ENCODE measurements around the gene PIGQ. TPM values are rescaled to one million over a fixed set of nuclear protein-coding genes. Genes with fewer than 3 reads are reported as not detected.

PIGQ gene
- total and polyA plus RNA-seq, 2 experiments from 2014 or later = 30.2 to 62.3 TPM

DNA sequence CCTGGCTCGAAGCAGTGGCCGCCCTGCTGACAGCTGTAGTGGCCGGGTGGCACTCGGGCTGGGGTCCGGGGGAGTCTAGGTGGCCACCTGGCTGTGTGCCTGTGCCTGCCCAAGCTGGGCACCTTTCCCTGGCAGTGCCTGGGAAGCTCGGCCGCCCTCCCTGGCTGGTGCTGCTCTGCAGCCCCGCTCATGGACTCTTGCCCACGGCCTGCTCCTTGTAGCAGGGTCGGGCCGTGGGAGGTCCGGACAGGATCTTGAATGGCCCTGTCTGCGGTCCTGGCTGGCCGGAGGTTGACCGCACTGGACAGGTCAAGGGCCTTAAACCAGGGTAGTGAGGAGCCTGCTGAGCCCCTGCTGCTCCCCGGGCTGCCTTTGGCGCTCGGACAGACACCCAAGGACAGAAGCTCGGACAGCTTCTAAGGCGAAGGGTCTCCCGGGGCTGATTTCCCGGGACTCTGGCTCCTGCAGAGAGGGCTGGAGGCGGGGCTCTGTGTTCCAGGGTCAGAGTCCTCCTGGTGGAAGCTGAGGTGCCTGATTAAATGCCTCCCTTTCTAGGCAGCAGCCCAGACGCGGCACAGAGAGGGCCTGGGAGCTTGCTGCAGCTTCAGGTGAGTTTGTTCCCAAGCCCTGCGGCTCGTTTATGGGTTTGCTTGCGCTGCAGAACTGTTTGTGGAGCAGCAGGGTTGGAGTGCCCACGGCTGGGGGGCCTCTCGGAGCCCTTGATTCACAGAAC is 36.2 kb upstream of the PIGQ start:
- no peaks in the 10 kb centered on the region for H3K9me2 ChIP-seq (ENCODE audit: insufficient read depth)
- H3K4me1 ChIP-seq (ENCODE audit: insufficient read depth) = no peaks in the 10 kb centered on the region; the same call in 1 of the 2 replicates
- Mint-ChIP-seq H3K4me1 (peaks cover 10% of the 10 kb centered on the region; the same call in 1 of the 3 replicates), H3K27me3 (ENCODE audit: insufficient read depth, low read depth, poor library complexity) (no peaks in the 10 kb centered on the region), H3K36me3 (ENCODE audit: low read depth) (peaks cover 6% of the 10 kb centered on the region), H3K4me3 (no peak overlapping the region), H3K9me3 (no peaks in the 10 kb centered on the region), H3K27ac (no peak overlapping the region)
- H2AFZ ChIP-seq = no peak overlapping the region
- H3K27ac ChIP-seq (ENCODE audit: low read depth) = peak overlapping the region; percentile 63; the same call in 1 of the 2 replicates
- peaks cover 38% of the 10 kb centered on the region for H4K20me1 ChIP-seq (replicated peaks; ENCODE audit: insufficient read depth)
- H3K4me3 ChIP-seq = no peak overlapping the region
- no peaks in the 10 kb centered on the region for H3K27me3 ChIP-seq (ENCODE audit: insufficient read depth)
- 0 out of 2 replicates have a peak, but pooled peaks cover 4% of the 10 kb centered on the region for H3F3A ChIP-seq (replicated peaks; ENCODE audit: low read depth)
- TF ChIP-seq, protein P1, sequence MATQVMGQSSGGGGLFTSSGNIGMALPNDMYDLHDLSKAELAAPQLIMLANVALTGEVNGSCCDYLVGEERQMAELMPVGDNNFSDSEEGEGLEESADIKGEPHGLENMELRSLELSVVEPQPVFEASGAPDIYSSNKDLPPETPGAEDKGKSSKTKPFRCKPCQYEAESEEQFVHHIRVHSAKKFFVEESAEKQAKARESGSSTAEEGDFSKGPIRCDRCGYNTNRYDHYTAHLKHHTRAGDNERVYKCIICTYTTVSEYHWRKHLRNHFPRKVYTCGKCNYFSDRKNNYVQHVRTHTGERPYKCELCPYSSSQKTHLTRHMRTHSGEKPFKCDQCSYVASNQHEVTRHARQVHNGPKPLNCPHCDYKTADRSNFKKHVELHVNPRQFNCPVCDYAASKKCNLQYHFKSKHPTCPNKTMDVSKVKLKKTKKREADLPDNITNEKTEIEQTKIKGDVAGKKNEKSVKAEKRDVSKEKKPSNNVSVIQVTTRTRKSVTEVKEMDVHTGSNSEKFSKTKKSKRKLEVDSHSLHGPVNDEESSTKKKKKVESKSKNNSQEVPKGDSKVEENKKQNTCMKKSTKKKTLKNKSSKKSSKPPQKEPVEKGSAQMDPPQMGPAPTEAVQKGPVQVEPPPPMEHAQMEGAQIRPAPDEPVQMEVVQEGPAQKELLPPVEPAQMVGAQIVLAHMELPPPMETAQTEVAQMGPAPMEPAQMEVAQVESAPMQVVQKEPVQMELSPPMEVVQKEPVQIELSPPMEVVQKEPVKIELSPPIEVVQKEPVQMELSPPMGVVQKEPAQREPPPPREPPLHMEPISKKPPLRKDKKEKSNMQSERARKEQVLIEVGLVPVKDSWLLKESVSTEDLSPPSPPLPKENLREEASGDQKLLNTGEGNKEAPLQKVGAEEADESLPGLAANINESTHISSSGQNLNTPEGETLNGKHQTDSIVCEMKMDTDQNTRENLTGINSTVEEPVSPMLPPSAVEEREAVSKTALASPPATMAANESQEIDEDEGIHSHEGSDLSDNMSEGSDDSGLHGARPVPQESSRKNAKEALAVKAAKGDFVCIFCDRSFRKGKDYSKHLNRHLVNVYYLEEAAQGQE (IDR thresholded peaks at IDR 0.05; ENCODE audit: unreplicated experiment) = no peak
- TF ChIP-seq JUNB (IDR thresholded peaks at IDR 0.05; ENCODE audit: unreplicated experiment) (no peak), NANOG (IDR thresholded peaks at IDR 0.05; ENCODE audit: borderline replicate concordance) (no peak), ZNF114 (CRISPR knock-in tag; IDR thresholded peaks at IDR 0.05) (no peak), ZNF331 (CRISPR knock-in tag; IDR thresholded peaks at IDR 0.05; ENCODE audit: low read depth) (no peak), STAT1 (IDR thresholded peaks at IDR 0.05; ENCODE audit: unreplicated experiment) (no peak), EZH2phosphoT487 (IDR thresholded peaks at IDR 0.05; ENCODE audit: unreplicated experiment) (no peak), EZH2 (IDR thresholded peaks at IDR 0.05; ENCODE audit: low read depth, unreplicated experiment) (no peak), CREB1 (CRISPR knock-in tag; IDR thresholded peaks at IDR 0.05; ENCODE audit: low read depth) (no peak), POLR2AphosphoS5 (IDR thresholded peaks at IDR 0.05; ENCODE audit: low read depth) (no peak)
- TF ChIP-seq, protein P2, sequence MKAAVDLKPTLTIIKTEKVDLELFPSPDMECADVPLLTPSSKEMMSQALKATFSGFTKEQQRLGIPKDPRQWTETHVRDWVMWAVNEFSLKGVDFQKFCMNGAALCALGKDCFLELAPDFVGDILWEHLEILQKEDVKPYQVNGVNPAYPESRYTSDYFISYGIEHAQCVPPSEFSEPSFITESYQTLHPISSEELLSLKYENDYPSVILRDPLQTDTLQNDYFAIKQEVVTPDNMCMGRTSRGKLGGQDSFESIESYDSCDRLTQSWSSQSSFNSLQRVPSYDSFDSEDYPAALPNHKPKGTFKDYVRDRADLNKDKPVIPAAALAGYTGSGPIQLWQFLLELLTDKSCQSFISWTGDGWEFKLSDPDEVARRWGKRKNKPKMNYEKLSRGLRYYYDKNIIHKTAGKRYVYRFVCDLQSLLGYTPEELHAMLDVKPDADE (IDR thresholded peaks at IDR 0.05) = no peak
- TF ChIP-seq, protein P3, sequence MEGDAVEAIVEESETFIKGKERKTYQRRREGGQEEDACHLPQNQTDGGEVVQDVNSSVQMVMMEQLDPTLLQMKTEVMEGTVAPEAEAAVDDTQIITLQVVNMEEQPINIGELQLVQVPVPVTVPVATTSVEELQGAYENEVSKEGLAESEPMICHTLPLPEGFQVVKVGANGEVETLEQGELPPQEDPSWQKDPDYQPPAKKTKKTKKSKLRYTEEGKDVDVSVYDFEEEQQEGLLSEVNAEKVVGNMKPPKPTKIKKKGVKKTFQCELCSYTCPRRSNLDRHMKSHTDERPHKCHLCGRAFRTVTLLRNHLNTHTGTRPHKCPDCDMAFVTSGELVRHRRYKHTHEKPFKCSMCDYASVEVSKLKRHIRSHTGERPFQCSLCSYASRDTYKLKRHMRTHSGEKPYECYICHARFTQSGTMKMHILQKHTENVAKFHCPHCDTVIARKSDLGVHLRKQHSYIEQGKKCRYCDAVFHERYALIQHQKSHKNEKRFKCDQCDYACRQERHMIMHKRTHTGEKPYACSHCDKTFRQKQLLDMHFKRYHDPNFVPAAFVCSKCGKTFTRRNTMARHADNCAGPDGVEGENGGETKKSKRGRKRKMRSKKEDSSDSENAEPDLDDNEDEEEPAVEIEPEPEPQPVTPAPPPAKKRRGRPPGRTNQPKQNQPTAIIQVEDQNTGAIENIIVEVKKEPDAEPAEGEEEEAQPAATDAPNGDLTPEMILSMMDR (conservative IDR thresholded peaks at IDR 0.05; ENCODE audit: low read depth in 2 of 2) = no peak
- TF ChIP-seq, protein P4, sequence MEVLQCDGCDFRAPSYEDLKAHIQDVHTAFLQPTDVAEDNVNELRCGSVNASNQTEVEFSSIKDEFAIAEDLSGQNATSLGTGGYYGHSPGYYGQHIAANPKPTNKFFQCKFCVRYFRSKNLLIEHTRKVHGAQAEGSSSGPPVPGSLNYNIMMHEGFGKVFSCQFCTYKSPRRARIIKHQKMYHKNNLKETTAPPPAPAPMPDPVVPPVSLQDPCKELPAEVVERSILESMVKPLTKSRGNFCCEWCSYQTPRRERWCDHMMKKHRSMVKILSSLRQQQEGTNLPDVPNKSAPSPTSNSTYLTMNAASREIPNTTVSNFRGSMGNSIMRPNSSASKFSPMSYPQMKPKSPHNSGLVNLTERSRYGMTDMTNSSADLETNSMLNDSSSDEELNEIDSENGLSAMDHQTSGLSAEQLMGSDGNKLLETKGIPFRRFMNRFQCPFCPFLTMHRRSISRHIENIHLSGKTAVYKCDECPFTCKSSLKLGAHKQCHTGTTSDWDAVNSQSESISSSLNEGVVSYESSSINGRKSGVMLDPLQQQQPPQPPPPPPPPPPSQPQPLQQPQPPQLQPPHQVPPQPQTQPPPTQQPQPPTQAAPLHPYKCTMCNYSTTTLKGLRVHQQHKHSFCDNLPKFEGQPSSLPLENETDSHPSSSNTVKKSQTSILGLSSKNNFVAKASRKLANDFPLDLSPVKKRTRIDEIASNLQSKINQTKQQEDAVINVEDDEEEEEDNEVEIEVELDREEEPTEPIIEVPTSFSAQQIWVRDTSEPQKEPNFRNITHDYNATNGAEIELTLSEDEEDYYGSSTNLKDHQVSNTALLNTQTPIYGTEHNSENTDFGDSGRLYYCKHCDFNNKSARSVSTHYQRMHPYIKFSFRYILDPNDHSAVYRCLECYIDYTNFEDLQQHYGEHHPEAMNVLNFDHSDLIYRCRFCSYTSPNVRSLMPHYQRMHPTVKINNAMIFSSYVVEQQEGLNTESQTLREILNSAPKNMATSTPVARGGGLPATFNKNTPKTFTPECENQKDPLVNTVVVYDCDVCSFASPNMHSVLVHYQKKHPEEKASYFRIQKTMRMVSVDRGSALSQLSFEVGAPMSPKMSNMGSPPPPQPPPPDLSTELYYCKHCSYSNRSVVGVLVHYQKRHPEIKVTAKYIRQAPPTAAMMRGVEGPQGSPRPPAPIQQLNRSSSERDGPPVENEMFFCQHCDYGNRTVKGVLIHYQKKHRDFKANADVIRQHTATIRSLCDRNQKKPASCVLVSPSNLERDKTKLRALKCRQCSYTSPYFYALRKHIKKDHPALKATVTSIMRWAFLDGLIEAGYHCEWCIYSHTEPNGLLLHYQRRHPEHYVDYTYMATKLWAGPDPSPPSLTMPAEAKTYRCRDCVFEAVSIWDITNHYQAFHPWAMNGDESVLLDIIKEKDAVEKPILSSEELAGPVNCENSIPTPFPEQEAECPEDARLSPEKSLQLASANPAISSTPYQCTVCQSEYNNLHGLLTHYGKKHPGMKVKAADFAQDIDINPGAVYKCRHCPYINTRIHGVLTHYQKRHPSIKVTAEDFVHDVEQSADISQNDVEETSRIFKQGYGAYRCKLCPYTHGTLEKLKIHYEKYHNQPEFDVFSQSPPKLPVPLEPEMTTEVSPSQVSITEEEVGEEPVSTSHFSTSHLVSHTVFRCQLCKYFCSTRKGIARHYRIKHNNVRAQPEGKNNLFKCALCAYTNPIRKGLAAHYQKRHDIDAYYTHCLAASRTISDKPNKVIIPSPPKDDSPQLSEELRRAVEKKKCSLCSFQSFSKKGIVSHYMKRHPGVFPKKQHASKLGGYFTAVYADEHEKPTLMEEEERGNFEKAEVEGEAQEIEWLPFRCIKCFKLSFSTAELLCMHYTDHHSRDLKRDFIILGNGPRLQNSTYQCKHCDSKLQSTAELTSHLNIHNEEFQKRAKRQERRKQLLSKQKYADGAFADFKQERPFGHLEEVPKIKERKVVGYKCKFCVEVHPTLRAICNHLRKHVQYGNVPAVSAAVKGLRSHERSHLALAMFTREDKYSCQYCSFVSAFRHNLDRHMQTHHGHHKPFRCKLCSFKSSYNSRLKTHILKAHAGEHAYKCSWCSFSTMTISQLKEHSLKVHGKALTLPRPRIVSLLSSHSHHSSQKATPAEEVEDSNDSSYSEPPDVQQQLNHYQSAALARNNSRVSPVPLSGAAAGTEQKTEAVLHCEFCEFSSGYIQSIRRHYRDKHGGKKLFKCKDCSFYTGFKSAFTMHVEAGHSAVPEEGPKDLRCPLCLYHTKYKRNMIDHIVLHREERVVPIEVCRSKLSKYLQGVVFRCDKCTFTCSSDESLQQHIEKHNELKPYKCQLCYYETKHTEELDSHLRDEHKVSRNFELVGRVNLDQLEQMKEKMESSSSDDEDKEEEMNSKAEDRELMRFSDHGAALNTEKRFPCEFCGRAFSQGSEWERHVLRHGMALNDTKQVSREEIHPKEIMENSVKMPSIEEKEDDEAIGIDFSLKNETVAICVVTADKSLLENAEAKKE (CRISPR knock-in tag; IDR thresholded peaks at IDR 0.05) = no peak
- H3K79me2 ChIP-seq (replicated peaks; ENCODE audit: insufficient read depth) = peaks cover 74% of the 10 kb centered on the region
- H3K4me2 ChIP-seq = no peak overlapping the region
- ATAC-seq (peak; percentile 69), DNase-seq (ENCODE audit: low spot score) (peak; percentile 71)
- no peaks in the 10 kb centered on the region for H3K36me3 ChIP-seq (ENCODE audit: insufficient read depth)

Measured in GM23338 (cell line).